GM21515 (cell line): Measurements from ENCODE around the gene NPHS1.
"Not testable (repeated sequence)": the region's sequence is repeated elsewhere in the genome, so short reads cannot be mapped to it uniquely, and the experiment has no call there.

Experiments
- ATAC-seq: cut with Tn5 transposase; IDR thresholded peaks from one replicate; pipeline ENCODE4 v1.9.1; 2021; ENCODE audit not compliant: unreplicated experiment

Gene NPHS1

DNA sequence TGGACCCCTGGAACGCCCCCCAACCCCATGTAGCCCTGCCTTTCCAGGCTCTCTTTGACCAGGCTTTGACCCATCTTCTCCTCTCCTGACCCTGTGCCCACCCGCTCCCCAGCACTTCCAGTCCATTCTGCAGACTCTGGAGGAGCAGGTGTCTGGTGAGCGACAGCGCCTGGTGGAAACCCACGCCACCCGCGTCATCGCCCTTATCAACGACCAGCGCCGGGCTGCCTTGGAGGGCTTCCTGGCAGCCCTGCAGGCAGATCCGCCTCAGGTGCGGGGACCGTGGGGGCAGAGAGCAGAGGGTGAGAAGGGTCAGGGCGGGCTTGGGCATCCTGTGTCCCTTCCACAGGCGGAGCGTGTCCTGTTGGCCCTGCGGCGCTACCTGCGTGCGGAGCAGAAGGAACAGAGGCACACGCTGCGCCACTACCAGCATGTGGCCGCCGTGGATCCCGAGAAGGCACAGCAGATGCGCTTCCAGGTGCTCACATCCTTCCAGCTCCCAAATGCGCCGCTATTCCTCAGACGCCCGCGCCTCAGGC is 22.2 kb upstream of the NPHS1 start:
- no peak for ATAC-seq

- no peak for ATAC-seq
Observed at GRCh38 chr19:35872180-35872579, 19.9 kb upstream of the NPHS1 start.

GRCh38 chr19:35871611-35872010 is 19.3 kb upstream of the NPHS1 start:
- no peak for ATAC-seq

DNA sequence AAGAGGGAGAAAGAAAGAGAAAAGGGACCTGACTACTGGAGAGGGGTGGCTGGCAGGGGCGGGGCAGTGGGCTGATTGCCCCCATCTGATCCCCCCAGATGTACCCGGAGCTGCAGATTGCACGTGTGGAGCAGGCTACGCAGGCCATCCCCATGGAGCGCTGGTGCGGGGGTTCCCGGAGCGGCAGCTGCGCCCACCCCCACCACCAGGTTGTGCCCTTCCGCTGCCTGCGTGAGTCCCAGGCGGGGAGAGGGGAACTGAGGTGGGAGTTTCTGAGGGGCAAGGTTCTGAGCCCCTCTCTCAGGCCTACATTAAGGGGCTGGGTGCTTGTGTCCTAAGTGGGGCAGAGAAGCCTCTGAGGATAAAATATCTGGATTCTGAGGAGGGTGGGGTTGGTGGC is 18.5 kb upstream of the NPHS1 start:
- ATAC-seq = no peak

DNA sequence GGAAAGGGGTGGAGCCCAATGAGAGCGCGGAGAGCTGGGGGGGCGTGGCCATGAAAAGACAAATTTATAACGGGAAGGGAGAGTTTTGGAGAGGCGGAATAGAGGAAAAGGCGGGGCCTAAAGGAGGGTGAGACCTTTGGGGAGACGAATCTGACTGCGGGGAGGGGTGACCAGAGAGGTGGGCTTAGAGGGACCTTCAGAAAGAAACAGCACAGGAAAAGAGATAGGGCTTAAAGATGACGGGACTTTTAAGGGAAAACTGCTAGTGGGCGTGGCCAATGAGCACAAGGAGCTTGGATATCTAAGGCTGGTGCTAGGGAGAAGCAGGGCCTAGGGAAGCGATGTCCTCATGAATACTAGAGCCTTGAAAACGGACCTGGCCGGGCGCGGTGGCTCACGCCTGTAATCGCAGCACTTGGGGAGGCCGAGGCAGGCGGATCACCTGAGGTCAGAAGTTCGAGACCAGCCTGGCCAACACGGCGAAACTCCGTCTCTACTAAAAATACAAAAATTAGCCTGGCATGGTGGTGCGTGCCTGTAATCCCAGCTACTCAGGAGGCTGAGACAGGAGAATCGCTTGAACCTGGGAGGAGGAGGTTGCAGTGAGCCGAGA is 17.9 kb upstream of the NPHS1 start:
- not testable (repeated sequence) for ATAC-seq

DNA sequence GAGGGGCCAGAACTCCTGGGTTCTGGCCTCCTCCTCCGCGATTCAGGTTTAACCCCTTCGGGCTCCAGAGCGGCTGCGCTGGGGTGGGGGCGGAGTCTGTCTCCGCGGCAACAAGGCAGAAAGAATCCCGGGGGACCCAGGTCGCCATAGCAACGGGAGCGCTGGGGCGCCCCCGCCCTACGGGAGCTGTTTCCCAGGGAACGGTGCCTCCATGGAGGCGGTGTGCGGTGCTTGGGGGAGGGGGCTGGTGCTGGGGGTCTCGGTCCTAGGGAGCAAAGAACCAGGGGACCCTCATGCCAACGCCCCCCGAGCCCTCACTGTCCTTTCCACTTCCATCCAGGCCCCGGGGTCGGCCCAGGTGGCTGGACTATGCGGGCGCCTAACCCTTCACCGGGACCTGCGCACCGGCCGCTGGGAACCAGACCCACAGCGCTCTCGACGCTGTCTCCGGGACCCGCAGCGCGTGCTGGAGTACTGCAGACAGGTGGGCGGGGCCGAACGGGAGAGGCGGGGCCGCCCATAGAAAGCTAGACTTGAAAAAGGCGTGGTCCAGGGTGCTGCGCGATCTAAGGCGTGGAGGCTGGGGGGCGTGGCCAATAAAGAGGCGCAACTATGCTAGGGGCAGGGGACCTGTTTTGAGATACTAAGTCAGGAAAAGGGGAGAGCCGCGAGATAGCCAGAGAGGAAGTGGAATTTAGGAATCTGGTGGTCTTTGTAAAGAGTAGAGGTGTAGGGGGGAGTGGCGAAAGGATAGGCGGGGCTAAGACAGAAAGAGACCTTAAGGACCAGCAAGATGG is 17.2 kb upstream of the NPHS1 start:
- peak; percentile 49 for ATAC-seq

GRCh38 chr19:35868823-35869326 is 16.6 kb upstream of the NPHS1 start:
- ATAC-seq = no peak

DNA sequence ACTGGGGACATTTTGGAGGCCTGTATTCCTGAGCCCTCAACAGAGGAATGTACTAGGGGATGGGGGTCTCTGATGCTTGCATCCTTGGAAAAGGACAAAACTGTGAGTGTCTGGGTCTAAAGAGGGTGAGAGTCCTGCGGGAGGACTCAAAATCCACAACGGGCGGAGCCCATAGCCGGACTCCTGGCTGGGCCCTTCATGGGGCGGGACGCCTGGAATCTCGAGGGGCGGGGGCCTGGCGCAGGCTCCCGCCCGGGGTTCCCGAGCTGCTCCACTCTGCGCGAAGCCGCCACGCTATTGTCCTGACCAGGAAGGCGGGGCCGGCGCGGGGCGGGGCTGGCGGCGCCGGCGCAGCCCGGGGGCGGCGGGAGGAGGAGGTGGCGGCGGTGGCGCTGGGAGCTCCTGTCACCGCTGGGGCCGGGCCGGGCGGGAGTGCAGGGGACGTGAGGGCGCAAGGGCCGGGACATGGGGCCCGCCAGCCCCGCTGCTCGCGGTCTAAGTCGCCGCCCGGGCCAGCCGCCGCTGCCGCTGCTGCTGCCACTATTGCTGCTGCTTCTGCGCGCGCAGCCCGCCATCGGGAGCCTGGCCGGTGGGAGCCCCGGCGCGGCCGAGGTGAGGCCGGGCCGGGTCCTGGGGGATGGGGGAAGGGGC is 16.0 kb upstream of the NPHS1 start, which contains the start of gene APLP1:
Gene APLP1 (plus strand): TSS at position 403 of the 651 bp plus-strand sequence. CDS start 63 bp downstream, at position 466.
- no peak for ATAC-seq

- no peak for ATAC-seq
Observed at GRCh38 chr19:35863018-35863417, 10.7 kb upstream of the NPHS1 start.

DNA sequence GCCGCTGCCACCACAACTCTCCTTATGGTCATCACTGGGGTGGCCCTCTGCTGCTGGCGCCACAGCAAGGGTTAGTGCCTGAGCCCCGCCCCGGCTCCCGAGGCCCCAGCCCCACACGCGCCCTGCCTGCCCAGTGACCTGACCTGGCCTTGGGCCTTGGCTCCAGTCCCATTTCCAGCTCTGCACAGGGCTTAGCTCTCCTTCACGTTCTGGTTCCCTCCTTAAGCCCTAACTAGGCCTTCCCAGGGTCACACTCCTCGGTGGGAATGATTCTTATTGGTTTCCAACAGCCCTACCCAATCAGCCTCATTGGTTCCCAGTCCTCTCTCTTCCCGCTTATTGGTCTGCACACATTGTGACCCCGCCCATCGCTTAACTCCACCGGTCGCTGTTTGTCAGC is 10.2 kb upstream of the NPHS1 start:
- ATAC-seq = no peak

GRCh38 chr19:35861640-35862160 is 9.4 kb upstream of the NPHS1 start:
- ATAC-seq = no peak

- no peak for ATAC-seq
Observed at GRCh38 chr19:35860818-35861639, 8.7 kb upstream of the NPHS1 start.

- ATAC-seq = no peak
Observed at GRCh38 chr19:35860436-35860817, 8.1 kb upstream of the NPHS1 start.

GRCh38 chr19:35859414-35859813 is 7.1 kb upstream of the NPHS1 start:
- ATAC-seq = no peak

DNA sequence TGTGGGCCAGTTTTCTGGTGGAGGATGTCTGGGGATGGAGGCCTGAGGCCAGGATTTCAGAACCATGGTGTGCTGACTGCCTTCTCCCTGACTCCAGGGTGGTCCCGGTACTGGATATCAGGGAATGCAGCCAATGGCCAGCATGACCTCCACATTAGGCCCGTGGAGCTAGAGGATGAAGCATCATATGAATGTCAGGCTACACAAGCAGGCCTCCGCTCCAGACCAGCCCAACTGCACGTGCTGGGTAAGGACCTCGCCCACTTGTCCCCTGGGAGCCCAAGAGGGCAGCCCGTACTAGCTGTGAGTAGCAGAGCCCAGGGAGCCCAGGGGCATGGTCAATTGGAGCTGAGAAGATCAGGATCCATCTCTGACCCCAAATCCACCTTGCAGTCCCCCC is 6.0 kb upstream of the NPHS1 start:
- ATAC-seq = no peak

GRCh38 chr19:35856546-35857149 is 4.3 kb upstream of the NPHS1 start, which contains the start of gene KIRREL2:
KIRREL2 (plus strand) TSS chr19:35856911; CDS start chr19:35857120, 209 bp downstream.
- ATAC-seq = no peak

DNA sequence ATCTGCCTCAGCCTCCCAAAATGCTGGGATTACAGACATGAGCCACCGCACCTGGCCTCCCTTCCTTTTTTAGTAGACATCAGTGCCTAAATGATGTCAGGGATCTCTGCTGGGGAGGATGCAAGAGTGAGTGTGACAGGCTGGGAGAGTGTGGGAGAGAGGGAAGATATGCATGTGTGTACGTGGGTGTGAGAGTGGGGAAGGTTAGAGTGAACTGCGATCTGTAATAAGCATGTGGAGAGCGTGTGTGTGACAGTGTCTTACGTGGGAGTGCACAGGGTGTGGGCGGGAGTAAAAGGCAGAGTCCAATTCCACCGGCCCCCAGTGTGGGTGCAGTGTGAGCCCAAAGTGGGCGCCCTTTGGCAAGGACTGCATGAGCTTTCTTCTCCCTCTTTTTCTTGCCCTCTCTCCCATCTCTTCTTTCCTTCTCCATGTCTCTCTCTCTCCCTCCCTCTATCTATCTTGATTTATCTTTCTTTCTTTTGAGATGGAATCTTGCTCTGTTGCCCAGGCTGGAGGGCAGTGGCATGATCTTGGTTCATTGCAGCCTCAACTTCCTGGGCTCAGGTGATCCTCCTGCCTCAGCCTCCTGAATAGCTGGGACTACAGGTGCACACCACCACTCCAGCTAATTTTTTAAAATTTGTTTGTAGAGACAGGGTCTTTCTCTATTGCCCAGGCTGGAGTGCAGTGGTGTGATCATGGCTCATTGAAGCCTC is 893 bp upstream of the NPHS1 start:
- no peak for ATAC-seq

DNA sequence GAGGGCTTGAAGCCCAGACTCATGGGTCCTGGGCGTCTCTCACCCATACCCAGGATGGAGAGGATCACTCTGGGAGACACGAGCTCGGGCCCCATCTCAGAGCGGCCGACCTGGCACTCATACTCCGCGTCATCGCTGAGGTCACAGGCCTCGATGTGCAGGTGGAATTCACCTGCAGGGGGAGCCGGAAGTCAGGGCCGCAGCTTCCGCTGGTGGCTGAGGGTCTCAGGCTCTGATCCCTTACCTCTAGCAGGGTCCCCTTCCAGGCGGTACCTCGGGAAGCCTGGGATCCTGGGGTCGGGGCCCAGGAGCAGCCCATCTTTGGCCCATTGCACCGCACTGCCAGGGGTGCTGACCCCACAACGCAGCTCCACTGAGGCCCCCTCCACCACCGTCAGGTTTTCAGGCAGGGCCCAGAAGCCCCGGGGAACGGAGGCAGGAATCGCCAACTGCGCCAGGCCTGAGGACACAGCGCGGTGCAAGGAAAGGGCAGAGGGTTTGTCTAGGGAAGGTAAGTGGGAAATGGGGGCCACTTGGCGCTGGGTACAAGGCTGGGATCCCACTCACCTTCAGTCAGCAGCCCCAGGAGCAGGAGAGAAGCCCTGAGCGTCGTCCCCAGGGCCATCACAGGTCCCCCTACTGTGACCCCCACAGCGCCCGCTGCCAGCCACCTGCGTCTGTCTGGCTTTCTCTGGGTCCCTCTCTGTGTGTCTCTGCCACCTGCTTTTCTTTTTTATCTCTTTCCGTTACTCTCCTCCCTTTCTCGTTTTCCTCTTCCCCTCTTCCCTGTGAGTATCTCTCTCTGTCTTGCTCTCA is 883 bp downstream of the NPHS1 start:
- no peak for ATAC-seq
